Sigmoid colon (tissue), 7 donors: Measurements from ENCODE around the gene CCR8. TPM values are rescaled to one million over a fixed set of nuclear protein-coding genes. Genes with fewer than 3 reads are reported as not detected.
"Not testable (repeated sequence)": the region's sequence is repeated elsewhere in the genome, so short reads cannot be mapped to it uniquely, and the experiment has no call there.

ENCODE experiments used
- DNase-seq: peaks from one replicate; pipeline ENCODE4 v3.0.0-alpha.2; 2019
- H3K27ac ChIP-seq, 4 donors: fragments of 200-600 bp; sonication (generic); one replicate each; pipeline ENCODE4 v1.5.1; 2016 to 2019; ENCODE audit warnings: mild to moderate bottlenecking in 1 of 4
- H3K27me3 ChIP-seq, 3 donors: fragments of 200-600 bp; sonication (generic); one replicate each; pipeline ENCODE4 v1.5.1; 2019; ENCODE audit warnings: mild to moderate bottlenecking in 1 of 3
- H3K36me3 ChIP-seq, 4 donors: fragments of 200-600 bp; sonication (generic); one replicate each; pipeline ENCODE4 v1.5.1; 2016 to 2019
- H3K4me1 ChIP-seq, 4 donors: fragments of 200-600 bp; sonication (generic); one replicate each; pipeline ENCODE4 v1.5.1; 2017 to 2019
- H3K4me3 ChIP-seq, 4 donors: fragments of 200-600 bp; sonication (generic); one replicate each; pipeline ENCODE4 v1.5.1; 2017 to 2019; ENCODE audit warnings: mild to moderate bottlenecking in 2 of 4, moderate library complexity in 1 of 4
- H3K9me3 ChIP-seq, 4 donors: fragments of 200-600 bp in 3 of 4; sonication (generic) in 3 of 4; one replicate each; pipeline versions ENCODE4 v1.5.1 to v1.6.1; 2013 to 2019
- CTCF ChIP-seq, 4 experiments: fragments of 450-650 bp in 3 of 4; fragments of 200-600 bp in 1 of 4; IDR thresholded peaks; one replicate each; pipeline ENCODE4 v1.5.1; 2016 to 2019; ENCODE audit warnings: antibody characterized with exemption in 4 of 4, mild to moderate bottlenecking in 3 of 4, moderate library complexity in 2 of 4
- EP300 ChIP-seq, 4 donors: sonication (generic); formaldehyde crosslinking; IDR thresholded peaks; one replicate each; pipeline ENCODE4 v1.6.1; 2017; ENCODE audit warnings: antibody characterized with exemption in 4 of 4
- POLR2A ChIP-seq, 2 donors: fragments of 450-650 bp; IDR thresholded peaks; one replicate each; pipeline ENCODE4 v1.6.1; 2016; ENCODE audit warnings: antibody characterized with exemption in 2 of 2, mild to moderate bottlenecking in 2 of 2, moderate library complexity in 2 of 2
- POLR2AphosphoS5 ChIP-seq, 4 donors: sonication (generic); formaldehyde crosslinking; IDR thresholded peaks; one replicate each; pipeline ENCODE4 v1.6.1; 2017; ENCODE audit warnings: antibody characterized with exemption in 4 of 4
- WGBS, 2 donors: extraction: QIAGEN DNeasy Blood & Tissue Kit; methylation state at CpG; one replicate each; pipeline ENCODE4 v1.1.7; 2013; 5-methylcytosine and 5-hydroxymethylcytosine counted together
- intact Hi-C: fragments of 100-400 bp; cut with DNase I; formaldehyde crosslinking; loops from one replicate; pipeline ENCODE4 v1.15.1; 2023
- polyA plus RNA-seq, 3 donors: library from polyadenylated mRNA; stranded (reverse); fragments of 200-250 nt; gene quantifications; one replicate each; pipeline ENCODE4 v1.2.3, GENCODE V29; 2013
- total RNA-seq, 4 donors: library from RNA; depleted of rRNA; stranded (reverse); fragments of >200 nt; gene quantifications; one replicate each; pipeline ENCODE4 v1.1.0, GENCODE V29; 2016
- donor health status: healthy with polysubstance abuse.
- donor health status: Bipolar disorder and iron deficiency.
- donor health status: healthy.

Gene CCR8
- total and polyA plus RNA-seq, 7 donors = 0.93 TPM; not detected in 6

GRCh38 chr3:39350714-39351113 lies 21.2 kb downstream of the CCR8 start:
- H3K36me3 ChIP-seq = no peaks in the 10 kb centered on the region
- DNase-seq = no peak
- TF ChIP-seq CTCF (IDR thresholded peaks at IDR 0.05) (no peak), POLR2AphosphoS5 (IDR thresholded peaks at IDR 0.05) (no peak), POLR2A (IDR thresholded peaks at IDR 0.05) (no peak), EP300 (IDR thresholded peaks at IDR 0.05) (no peak)
- no peaks in the 10 kb centered on the region for H3K4me1 ChIP-seq
- H3K9me3 ChIP-seq = no peaks in the 10 kb centered on the region
- H3K27ac ChIP-seq = no peak overlapping the region
- no peaks in the 10 kb centered on the region for H3K27me3 ChIP-seq
- 13 to 39% methylated on average over 5 of the region's 5 CpGs for WGBS, 2 donors
- intact Hi-C loops = no loop called here
- H3K4me3 ChIP-seq = no peak overlapping the region

DNA sequence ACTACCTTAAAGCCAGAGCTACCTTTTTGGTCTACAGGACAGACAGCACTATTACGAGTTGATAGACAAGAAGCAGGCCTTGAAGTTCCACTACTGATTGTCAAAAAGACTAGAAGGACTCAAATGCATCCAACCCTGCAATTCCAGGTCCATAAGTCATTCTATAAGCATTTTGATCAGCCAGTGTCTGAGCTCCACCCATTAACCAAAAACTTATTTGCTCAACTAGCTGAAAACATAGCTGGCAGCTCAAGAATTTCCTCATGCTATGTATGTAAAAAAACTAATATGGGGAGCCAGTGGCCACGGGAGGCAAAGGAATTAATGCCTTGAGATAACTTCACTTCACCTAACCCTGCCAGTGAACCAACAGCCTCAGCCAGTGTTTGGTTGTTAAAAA lies 21.6 kb downstream of the CCR8 start:
- H3K36me3 ChIP-seq, H3K27ac ChIP-seq, H3K4me3 ChIP-seq, intact Hi-C loops, H3K9me3 ChIP-seq, DNase-seq, H3K4me1 ChIP-seq, H3K27me3 ChIP-seq: not testable (repeated sequence)
- 15 to 51% methylated on average over 2 of the region's 2 CpGs for WGBS, 2 donors

- H3K4me1 ChIP-seq, H3K4me3 ChIP-seq, intact Hi-C loops, H3K27ac ChIP-seq, H3K9me3 ChIP-seq, DNase-seq, H3K27me3 ChIP-seq, H3K36me3 ChIP-seq: not testable (repeated sequence)
- WGBS, 2 donors = 66 to 81% methylated on average over 3 of the region's 3 CpGs
These were observed 23.8 kb downstream of the CCR8 start for GRCh38 chr3:39353168-39353927.

DNA sequence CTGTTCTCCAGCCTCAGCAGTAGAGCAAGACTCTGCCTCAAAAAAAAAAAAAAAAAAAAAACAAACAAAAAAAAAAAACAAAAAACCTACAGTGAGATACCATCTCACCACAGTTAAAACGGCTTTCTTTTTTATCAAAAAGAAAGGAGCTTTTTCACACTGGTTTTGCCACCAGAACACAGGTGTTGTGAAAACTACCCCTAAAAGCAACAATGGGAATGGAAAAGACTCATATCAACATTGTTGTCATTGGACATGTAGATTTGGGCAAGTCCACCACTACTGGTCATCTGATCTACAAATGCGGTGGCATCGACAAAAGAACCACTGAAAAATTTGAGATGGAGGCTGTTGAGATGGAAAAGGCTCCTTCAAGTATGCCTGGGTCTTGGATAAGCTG lies 28.8 kb downstream of the CCR8 start:
- Histone ChIP-seq H3K4me1 (no peaks in the 10 kb centered on the region), H3K27me3 (no peaks in the 10 kb centered on the region), H3K4me3 (no peak overlapping the region), H3K36me3 (no peaks in the 10 kb centered on the region), H3K27ac (no peak overlapping the region), H3K9me3 (no peaks in the 10 kb centered on the region)
- no peak for DNase-seq
- TF ChIP-seq EP300 (IDR thresholded peaks at IDR 0.05) (no peak), CTCF (IDR thresholded peaks at IDR 0.05) (no peak), POLR2A (IDR thresholded peaks at IDR 0.05) (no peak), POLR2AphosphoS5 (IDR thresholded peaks at IDR 0.05) (no peak)
- 73 to 90% methylated on average over 3 of the region's 3 CpGs for WGBS, 2 donors
- intact Hi-C loops = no loop called here

DNA sequence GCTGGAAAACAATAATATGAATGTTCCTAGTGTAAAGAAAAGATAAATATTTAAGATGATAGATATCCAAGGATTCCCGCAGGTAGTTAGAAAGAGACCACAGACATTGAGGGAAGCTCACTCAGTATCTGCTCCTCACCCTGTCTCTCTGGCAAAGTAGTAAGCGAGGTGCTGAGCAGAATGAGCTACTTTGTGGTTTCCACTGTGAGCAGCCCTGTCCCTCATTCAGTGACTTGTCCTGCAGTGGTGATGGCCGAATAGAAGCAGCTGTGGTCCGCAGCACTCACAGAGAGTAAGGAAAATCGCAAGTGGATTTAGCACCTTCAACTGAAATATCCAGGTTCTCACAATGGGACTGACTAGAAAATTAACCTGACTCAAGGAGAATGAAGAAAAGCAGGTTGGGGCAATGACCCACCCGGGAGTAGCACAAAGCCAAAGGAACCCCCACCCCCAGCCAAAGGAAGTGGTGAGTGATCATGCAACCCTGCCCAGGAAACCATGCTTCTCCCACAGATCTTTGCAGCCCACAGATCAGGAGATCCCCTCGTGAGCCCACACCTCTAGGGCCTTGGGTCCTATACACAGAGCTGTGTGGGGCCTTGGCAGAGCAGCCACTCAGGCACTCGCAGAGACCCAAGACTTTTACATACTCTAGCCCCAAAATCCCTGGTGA lies 31.9 kb downstream of the CCR8 start:
- WGBS, 2 donors = 63 to 89% methylated on average over 8 of the region's 8 CpGs
- H3K4me3 ChIP-seq = no peak overlapping the region
- no peak overlapping the region for H3K27ac ChIP-seq
- H3K36me3 ChIP-seq = no peaks in the 10 kb centered on the region
- no peaks in the 10 kb centered on the region for H3K9me3 ChIP-seq
- no peaks in the 10 kb centered on the region for H3K4me1 ChIP-seq
- no peak for DNase-seq
- no peaks in the 10 kb centered on the region for H3K27me3 ChIP-seq
- no peak for TF ChIP-seq CTCF (IDR thresholded peaks at IDR 0.05)
- TF ChIP-seq POLR2AphosphoS5 (IDR thresholded peaks at IDR 0.05) = no peak
- TF ChIP-seq POLR2A (IDR thresholded peaks at IDR 0.05) = no peak
- TF ChIP-seq EP300 (IDR thresholded peaks at IDR 0.05) = no peak
- intact Hi-C loops = no loop called here
